Fibroblast of lung (primary cell): ENCODE measurements around the gene ERBB4.

Experiments
- EZH2 ChIP-seq: IDR thresholded peaks from 2 replicates; pipeline ENCODE4 v1.5.1; 2012; ENCODE audit warnings: low read length, control low read depth, mild to moderate bottlenecking; ENCODE audit errors: missing control alignments
- TF ChIP-seq, protein P1 (sequence below), 2 donors: IDR thresholded peaks in 1 of 2; conservative IDR thresholded peaks in 1 of 2; 1 replicate in 1 of 2; 2 replicates in 1 of 2; pipeline ENCODE4 v1.5.1; 2011 to 2012; ENCODE audit warnings: low read length in 2 of 2, control low read depth in 1 of 2, inconsistent platforms in 1 of 2, low read depth in 1 of 2, mild to moderate bottlenecking in 1 of 2

DNA sequence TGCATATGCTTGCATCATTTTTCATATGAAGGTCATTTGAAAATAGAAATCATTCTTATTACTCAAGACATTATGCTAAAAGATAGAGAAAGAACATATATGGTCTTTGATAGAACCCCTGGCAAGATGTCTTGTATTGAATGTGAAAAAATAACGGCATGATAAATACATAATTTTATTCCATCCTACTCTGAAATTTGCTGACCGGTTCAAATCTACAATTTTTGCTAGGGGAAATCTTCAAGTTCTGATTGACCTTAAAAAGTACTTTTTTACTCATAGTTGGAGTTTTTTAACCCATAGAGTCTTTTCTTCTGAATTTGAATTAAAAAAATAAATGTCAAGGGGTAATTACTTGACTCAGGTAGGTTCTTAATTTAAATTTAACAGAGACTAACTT is 920.8 kb downstream of the ERBB4 start:
- TF ChIP-seq EZH2: no peak
- TF ChIP-seq, protein P1, sequence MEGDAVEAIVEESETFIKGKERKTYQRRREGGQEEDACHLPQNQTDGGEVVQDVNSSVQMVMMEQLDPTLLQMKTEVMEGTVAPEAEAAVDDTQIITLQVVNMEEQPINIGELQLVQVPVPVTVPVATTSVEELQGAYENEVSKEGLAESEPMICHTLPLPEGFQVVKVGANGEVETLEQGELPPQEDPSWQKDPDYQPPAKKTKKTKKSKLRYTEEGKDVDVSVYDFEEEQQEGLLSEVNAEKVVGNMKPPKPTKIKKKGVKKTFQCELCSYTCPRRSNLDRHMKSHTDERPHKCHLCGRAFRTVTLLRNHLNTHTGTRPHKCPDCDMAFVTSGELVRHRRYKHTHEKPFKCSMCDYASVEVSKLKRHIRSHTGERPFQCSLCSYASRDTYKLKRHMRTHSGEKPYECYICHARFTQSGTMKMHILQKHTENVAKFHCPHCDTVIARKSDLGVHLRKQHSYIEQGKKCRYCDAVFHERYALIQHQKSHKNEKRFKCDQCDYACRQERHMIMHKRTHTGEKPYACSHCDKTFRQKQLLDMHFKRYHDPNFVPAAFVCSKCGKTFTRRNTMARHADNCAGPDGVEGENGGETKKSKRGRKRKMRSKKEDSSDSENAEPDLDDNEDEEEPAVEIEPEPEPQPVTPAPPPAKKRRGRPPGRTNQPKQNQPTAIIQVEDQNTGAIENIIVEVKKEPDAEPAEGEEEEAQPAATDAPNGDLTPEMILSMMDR (conservative IDR thresholded peaks at IDR 0.05 in 1 of 2, IDR thresholded peaks at IDR 0.05 in 1 of 2; ENCODE audit: low read depth in 1 of 2, low read length in 2 of 2): no peak
